Aorta (tissue), 5 donors: ENCODE measurements around the gene GSK3A. TPM values are rescaled to one million over a fixed set of nuclear protein-coding genes. Genes with fewer than 3 reads are reported as not detected.

ENCODE experiments used
- ATAC-seq: fragments of 200-7000 bp; cut with Tn5 transposase; one replicate; pipeline ENCODE4 v1.9.1; 2022; ENCODE audit warnings: moderate library complexity; ENCODE audit not compliant: low FRiP score
- DNase-seq, 2 donors: peaks; one replicate each; pipeline ENCODE4 v3.0.0-alpha.2; 2020
- H3K27ac ChIP-seq, 2 donors: one replicate each; pipeline ENCODE4 v1.5.1; 2013; ENCODE audit warnings: low read length in 2 of 2, mild to moderate bottlenecking in 2 of 2, moderate library complexity in 2 of 2, control low read depth in 1 of 2, inconsistent platforms in 1 of 2, low read depth in 1 of 2
- H3K27me3 ChIP-seq, 2 donors: one replicate each; pipeline ENCODE4 v1.6.1; 2013; ENCODE audit warnings: control low read depth in 1 of 2, low read length in 1 of 2, mild to moderate bottlenecking in 1 of 2, moderate library complexity in 1 of 2; ENCODE audit not compliant: insufficient read depth in 2 of 2, control insufficient read depth in 1 of 2
- H3K36me3 ChIP-seq, 2 donors: one replicate each; pipeline ENCODE4 v1.6.1; 2013; ENCODE audit warnings: control low read depth in 1 of 2, low read length in 1 of 2, mild to moderate bottlenecking in 1 of 2; ENCODE audit not compliant: insufficient read depth in 2 of 2, control insufficient read depth in 1 of 2
- H3K4me1 ChIP-seq, 2 donors: one replicate each; pipeline ENCODE4 v1.6.1; 2013; ENCODE audit warnings: low read length in 2 of 2, control low read depth in 1 of 2, mild to moderate bottlenecking in 1 of 2, moderate library complexity in 1 of 2; ENCODE audit not compliant: insufficient read depth in 2 of 2, control insufficient read depth in 1 of 2
- H3K4me3 ChIP-seq, 2 donors: one replicate each; pipeline ENCODE4 v1.5.1; 2013; ENCODE audit warnings: low read length in 2 of 2, control low read depth in 1 of 2, mild to moderate bottlenecking in 1 of 2
- H3K9me3 ChIP-seq: one replicate; pipeline ENCODE4 v1.6.1; 2013; ENCODE audit warnings: mild to moderate bottlenecking, low read length; ENCODE audit not compliant: control insufficient read depth
- WGBS, 2 donors: extraction: QIAGEN DNeasy Blood & Tissue Kit; methylation state at CpG; one replicate each; pipeline ENCODE4 v1.1.7; 2013; 5-methylcytosine and 5-hydroxymethylcytosine counted together
- intact Hi-C, 2 donors: fragments of 100-400 bp; cut with DNase I; formaldehyde crosslinking; loops; one replicate each; pipeline versions ENCODE4 v1.14.2 to v1.15.0; 2022
- polyA plus RNA-seq, 2 donors: library from polyadenylated mRNA; stranded (reverse); fragments of 200-250 nt; gene quantifications; one replicate each; pipeline ENCODE4 v1.2.3, GENCODE V29; 2013
- total RNA-seq, 2 donors: library from RNA; stranded (reverse); fragmentation: NEBNext Ultra II Directional; extraction: Animal tissue kit (Norgen Biotek cat#: 25700); gene quantifications; one replicate each; pipeline ENCODE4 v1.2.1, GENCODE V29; 2021
- donor health status: healthy with polysubstance abuse.
- donor health status: Bipolar disorder and iron deficiency.
- donor health status: DM: no; HTN: no; CAD: no.
- donor health status: DM: no; HTN: no; CAD: no.
- donor health status: DM: yes; HTN: yes; CAD: no.

The GSK3A gene
- total and polyA plus RNA-seq, 4 donors: 28.8 to 40.7 (median 35.2) TPM

- H3K9me3 ChIP-seq: no peaks in the 10 kb centered on the region
- intact Hi-C loops: no loop called here
- ATAC-seq: peak; percentile 94
- no peaks in the 10 kb centered on the region for H3K27me3 ChIP-seq
- H3K4me3 ChIP-seq: peak within 1 kb of the TSS; percentile 44 to 70
- H3K36me3 ChIP-seq: no peaks in the 10 kb centered on the region
- H3K27ac ChIP-seq: peak within 1 kb of the TSS in 1 of 2 donors; percentile 37
- DNase-seq: peak; percentile 99 to 100
- WGBS, 2 donors: 16 to 17% methylated on average over 51 to 57 of the region's 57 CpGs
- no peaks in the 10 kb centered on the region for H3K4me1 ChIP-seq
These were observed 24.6 kb downstream of the GSK3A start, which contains the start of gene DEDD2 for GRCh38 chr19:42217520-42218437. Gene DEDD2 (minus strand): TSS chr19:42217677. CDS start chr19:42217007, 670 bp downstream.

DNA sequence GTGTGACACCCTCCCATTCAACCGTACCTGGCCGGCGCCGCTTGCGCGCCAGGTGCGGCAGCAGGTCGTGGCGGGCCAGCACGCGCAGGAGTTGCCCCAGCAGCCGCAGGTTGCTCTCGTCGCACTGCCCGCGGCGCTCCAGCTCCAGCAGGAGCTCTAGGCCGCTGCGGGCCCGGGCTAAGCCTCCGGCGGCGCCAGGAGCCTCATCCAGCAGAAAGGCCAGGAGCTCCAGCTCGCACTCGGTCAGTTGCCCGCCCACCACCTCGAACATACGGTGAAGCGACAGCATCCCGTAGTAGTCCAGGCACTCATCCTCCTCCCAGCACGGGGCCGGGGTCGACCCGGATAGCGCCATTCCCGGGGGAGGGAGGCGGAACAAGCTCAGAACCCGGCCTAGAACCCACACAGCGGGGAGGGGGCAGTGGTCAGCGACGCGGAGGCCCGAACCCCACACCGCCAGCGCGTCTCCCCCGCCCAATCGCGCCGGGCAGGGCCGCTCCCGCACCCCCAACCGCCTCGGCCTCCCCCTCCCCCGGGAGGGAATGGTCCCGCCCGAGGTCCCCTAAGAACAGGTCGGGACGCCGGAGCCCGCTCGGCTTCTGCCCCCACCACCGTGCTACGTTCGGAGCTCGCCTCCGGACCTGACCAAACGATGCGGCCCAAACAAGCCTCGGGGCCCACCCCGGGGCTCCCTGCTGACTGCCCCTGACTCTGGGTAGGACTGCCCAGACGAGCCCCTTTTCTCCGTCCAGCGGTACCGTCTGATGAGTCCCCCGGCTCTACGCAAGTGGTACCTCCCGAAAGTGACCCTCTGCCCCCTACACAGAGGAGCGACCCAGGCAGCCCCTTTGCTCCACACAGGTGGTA is 25.5 kb downstream of the GSK3A start:
- Histone ChIP-seq H3K27ac (peak overlapping the region in 1 of 2 donors; percentile 20), H3K4me1 (no peaks in the 10 kb centered on the region), H3K27me3 (no peaks in the 10 kb centered on the region), H3K9me3 (no peaks in the 10 kb centered on the region), H3K36me3 (no peaks in the 10 kb centered on the region), H3K4me3 (peak overlapping the region; percentile 44 to 70)
- intact Hi-C loops: no loop called here
- WGBS, 2 donors: 1 to 2% methylated on average over 72 to 79 of the region's 79 CpGs
- DNase-seq (peak; percentile 74 to 84), ATAC-seq (peak; percentile 46)

DNA sequence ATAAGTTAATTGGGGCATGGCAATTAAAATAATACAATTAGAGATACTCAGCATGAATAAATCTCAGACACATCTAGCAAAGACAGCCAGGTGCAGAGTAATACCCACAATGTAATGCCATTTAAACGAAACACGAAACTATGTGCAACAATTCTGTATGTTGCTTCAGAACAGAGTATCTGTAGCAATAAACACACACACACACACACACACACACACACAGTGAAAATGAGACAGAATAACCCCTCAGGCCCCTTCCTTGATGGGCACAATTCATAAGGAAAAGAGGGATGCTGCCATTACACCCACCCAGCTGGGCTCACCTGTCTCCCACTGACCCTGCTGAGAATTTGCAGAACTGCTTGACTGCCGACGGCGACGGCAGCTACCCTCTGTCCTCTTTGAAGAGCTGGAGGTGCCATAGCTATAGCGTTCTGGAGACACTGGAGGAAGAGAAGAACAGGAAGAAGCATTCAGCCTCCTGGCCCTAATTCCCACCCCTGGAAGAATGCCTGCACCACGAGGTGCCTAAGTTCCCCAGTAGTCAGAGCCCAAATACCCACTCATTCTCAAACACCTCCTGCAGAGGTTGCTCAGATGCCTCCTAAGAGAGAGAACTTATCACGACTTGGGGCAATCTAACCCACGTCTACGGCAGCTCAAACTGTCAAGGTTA is 27.5 kb downstream of the GSK3A start:
- Histone ChIP-seq H3K9me3 (no peaks in the 10 kb centered on the region), H3K4me1 (no peaks in the 10 kb centered on the region), H3K27ac (no peak overlapping the region), H3K36me3 (no peaks in the 10 kb centered on the region), H3K4me3 (no peak overlapping the region), H3K27me3 (no peaks in the 10 kb centered on the region)
- no peak for DNase-seq
- WGBS, 2 donors: 80 to 82% methylated on average over 11 of the region's 11 CpGs
- intact Hi-C loops: no loop called here
- no peak for ATAC-seq

GRCh38 chr19:42212886-42213285 is 29.5 kb downstream of the GSK3A start:
- H3K27ac ChIP-seq: no peak overlapping the region
- H3K36me3 ChIP-seq: peaks cover 0 to 8% of the 10 kb centered on the region in 2 donors
- H3K27me3 ChIP-seq: no peaks in the 10 kb centered on the region
- no peak overlapping the region for H3K4me3 ChIP-seq
- intact Hi-C loops: no loop called here
- WGBS, 2 donors: 93 to 96% methylated on average over 1 of the region's 1 CpG
- DNase-seq (no peak), ATAC-seq (no peak)
- no peaks in the 10 kb centered on the region for H3K4me1 ChIP-seq
- H3K9me3 ChIP-seq: no peaks in the 10 kb centered on the region

DNA sequence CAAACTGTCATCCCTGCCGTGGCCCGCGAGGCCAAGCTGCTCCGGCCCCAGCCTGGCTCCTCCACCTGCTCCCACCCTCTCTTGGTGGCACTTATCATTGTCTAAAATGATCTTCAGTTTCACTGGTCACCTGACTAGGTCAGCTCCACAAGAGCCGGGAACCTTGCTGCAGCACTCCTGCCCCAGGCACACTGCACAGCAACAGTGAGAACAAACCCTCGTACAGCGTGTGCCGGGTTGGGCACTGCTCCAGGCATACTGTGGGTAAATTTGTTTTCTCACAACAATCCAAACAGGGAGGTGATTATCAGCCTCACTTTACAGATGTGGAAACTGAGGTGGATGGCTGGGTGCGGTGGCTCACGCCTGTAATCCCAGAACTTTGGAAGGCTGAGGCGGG is 33.8 kb downstream of the GSK3A start:
- Histone ChIP-seq H3K4me1 (no peaks in the 10 kb centered on the region), H3K27ac (no peak overlapping the region), H3K36me3 (peaks cover 6 to 13% of the 10 kb centered on the region in 2 donors), H3K27me3 (no peaks in the 10 kb centered on the region), H3K9me3 (no peaks in the 10 kb centered on the region), H3K4me3 (no peak overlapping the region)
- 85% methylated on average over 11 of the region's 11 CpGs for WGBS, 2 donors
- DNase-seq (peak in 1 of 2 donors; percentile 46), ATAC-seq (no peak)
- intact Hi-C loops: no loop called here

DNA sequence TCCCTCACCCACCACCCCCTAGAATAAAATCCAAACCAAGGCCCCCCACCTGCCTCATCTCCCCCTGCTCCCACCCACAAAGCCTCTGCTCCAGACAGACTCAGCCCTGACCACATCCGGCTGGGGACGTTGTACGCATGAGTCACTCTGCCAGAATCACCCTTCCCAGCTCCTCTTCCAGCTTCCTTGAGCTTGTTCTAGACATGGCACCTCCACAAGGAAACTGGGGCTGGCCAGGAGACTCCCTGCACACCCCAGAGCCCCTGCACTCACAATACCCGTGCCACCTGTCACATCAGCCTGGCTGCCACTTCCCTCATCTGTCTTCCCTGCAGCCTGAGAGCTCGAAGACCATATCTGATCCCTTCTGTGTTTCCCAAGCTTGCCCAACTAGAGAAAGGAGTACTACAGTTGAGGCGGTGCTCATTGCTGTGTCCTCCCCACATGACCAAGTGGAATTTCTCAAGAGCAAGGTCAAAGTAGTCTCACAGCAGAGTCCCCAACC is 34.6 kb downstream of the GSK3A start:
- peaks cover 6 to 13% of the 10 kb centered on the region in 2 donors for H3K36me3 ChIP-seq
- ATAC-seq: no peak
- H3K27ac ChIP-seq: no peak overlapping the region
- intact Hi-C loops: no loop called here
- no peaks in the 10 kb centered on the region for H3K4me1 ChIP-seq
- no peak overlapping the region for H3K4me3 ChIP-seq
- H3K9me3 ChIP-seq: no peaks in the 10 kb centered on the region
- no peaks in the 10 kb centered on the region for H3K27me3 ChIP-seq
- 76 to 81% methylated on average over 6 of the region's 6 CpGs for WGBS, 2 donors
- peak in 1 of 2 donors; percentile 70 for DNase-seq

- Histone ChIP-seq H3K4me3 (no peak overlapping the region), H3K36me3 (peaks cover 6 to 13% of the 10 kb centered on the region in 2 donors), H3K27me3 (no peaks in the 10 kb centered on the region), H3K4me1 (no peaks in the 10 kb centered on the region), H3K27ac (no peak overlapping the region), H3K9me3 (no peaks in the 10 kb centered on the region)
- intact Hi-C loops: no loop called here
- ATAC-seq: no peak
- 90 to 91% methylated on average over 14 of the region's 14 CpGs for WGBS, 2 donors
- DNase-seq: no peak
These were observed 35.3 kb downstream of the GSK3A start for GRCh38 chr19:42206871-42207755.
